Amniotic stem cell (primary cell): ENCODE results near the gene ADGRE1.

Experiments
- DNase-seq: peaks from one replicate; lab custom pipeline; 2025; lab: John Stamatoyannopoulos, UW

The ADGRE1 gene

DNA sequence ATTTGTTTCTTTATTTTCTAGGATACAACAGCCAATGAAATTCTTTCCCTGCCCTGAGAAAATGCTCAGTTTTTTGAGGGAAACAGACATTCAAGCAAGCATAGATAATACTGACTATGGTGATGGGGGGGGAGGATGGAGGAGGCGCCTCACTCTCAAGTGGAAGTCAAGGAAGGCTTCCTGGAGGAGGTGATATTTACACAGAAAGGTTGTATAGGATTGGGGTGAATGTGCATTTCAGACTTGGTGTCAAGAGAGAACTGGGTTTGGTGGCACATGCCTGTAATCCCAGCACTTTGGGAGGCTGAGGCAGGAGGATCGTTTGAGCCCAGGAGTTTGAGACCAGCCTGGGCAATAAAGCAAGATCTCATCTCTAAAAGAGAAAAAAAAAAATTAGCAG lies 12.2 kb upstream of the ADGRE1 start:
- no peak for DNase-seq

DNA sequence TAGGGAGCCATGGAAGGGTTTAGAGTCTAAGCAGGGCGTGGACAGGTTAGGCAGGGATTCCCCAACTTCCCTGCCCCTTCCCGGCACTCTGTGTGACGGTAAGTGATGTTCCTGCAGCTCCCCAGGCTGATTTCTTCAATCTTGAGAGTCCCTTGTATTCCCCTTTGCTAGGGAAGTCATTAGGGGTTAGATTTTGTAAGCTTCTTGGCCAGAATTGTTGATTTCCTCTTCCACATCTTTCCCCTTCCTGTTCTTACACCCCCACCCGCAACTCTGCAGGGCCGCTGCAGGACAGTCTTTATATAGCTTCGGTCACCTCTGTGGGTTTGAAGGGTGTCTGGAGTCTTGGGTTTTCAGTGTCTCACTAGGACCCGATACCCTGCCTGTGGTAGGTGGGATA lies 10.6 kb upstream of the ADGRE1 start:
- no peak for DNase-seq

DNA sequence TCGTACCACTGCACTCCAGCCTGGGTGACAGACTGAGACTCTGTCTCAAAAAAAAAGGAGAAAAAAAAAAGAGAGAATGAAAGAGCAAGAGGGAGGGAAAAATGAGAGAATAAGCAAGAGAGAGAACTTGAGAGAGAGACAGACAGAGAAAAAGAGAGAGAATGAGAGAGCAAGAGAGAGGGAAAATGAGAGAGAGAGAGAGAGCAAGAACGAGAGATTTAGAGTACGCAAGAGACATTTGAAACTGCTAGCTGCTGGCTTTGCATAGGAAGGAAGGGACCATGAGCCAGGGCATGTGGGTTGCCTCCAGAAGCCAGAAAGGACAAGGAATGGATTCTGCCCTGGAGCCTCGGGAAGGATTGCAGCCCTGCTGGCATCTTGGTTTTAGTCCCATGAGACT lies 9.6 kb upstream of the ADGRE1 start:
- no peak for DNase-seq

DNA sequence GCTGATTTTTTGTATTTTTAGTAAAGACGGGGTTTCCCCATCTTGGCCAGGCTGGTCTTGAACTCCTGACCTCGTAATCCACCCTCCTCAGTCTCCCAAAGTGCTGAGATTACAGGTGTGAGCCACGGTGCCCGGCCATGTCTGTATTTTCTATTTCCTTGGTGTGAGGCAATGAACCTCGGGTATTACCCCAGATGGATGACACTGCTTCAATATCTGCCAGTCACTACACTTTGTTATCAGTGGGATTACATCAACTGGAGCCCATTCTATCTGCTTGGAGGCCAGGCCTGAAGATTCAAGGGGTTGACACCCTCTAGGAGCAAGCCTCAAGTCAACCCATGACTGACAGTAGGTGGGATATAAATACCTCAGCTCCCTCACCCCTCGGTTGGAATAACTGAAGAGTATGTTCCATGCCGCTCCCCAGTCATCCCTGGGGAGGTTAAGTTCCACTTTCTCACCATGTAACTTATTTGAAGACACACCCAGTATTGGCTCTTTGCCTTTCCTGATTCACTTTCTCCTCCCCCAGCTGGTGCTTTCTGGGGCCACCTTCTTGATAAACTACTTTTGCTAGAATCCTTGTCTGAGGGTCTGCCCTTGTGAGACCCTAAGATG lies 992 bp upstream of the ADGRE1 start:
- DNase-seq = no peak

DNA sequence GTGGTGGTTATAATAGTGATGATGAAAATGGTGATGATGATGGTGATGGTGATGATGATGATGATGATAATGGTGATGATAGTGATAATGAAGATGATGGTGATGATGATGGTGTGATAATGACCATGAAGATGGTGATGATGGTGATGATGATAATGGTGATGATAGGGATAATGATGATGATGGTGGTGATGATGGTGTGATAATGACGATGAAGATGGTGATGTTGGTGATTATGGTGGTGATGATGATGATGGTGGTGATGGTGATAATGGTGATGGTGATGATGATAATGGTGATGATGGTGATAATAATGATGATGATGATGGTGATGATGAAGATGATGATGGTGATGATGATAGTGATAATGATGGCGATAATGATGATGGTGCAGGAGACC lies 1.6 kb downstream of the ADGRE1 start:
- no peak for DNase-seq

DNA sequence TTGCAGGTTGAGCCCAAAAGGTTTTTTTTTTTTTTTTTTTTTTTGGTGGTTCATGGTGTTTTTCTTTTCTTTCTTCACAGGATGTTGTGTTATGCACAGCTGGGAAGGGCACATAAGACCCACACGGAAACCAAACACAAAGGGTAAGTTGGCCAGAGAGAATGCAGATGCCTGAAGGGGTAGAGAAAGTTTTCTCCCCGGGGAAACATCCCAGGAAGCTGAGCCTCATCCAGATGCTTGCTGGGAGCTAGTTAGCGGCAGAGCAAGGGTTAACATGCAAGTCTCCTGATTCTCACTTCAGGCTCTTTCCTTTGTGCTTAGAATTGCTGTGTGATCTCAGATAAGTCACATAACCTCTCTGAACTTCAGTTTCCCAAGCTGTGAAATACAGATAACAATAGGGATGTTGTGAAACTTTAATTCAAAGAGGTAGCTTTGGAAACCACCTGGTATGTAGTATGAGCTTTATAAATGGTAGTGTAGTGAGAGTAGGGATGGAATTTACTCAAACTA lies 3.1 kb downstream of the ADGRE1 start:
- no peak for DNase-seq

DNA sequence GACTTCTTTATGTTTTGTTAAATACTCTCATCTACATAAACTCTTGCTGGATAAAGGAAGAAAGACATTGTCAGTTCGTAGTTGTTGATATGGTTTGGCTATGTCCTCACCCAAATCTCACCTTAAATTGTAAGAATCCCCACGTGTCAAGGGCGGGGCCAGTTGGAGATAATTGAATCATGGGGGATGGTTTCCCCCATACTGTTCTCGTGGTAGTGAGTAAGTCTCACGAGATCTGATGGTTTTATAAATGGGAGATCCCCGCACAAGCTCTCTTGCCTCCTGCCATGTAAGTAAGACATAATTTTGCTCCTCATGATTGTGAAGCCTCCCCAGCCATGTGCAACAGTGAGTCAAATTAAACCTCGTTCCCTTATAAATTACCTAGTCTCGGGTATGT lies 3.6 kb downstream of the ADGRE1 start:
- DNase-seq = no peak

DNA sequence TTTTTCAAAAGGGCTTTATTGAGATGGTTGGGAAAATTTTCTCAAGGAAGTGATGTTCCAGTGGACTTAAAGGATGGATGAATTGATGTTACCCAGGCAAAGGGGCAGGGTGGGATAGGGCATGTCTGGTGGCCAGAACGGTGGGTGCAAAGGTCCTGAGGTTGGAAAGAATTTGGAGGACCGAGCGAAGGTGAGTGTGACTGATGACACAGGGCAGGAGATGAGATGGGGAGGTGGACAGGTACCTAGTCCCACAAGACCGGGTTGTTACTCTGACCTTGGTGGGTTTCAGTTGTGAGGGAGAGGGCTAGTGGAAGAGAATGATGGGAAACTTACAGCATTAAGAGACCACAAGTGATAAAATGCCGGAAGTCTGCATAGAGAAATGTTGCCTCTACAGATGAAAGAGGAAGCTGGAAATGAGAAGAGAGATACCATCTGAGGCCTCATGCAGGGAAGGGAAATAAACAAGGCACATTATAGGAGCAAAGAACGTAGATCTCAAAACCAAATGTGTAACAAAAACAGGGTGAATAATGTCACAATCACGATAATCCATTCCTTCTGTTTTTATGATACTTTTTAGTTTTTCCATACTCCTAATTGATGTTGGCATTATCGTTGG lies 4.5 kb downstream of the ADGRE1 start:
- no peak for DNase-seq

DNA sequence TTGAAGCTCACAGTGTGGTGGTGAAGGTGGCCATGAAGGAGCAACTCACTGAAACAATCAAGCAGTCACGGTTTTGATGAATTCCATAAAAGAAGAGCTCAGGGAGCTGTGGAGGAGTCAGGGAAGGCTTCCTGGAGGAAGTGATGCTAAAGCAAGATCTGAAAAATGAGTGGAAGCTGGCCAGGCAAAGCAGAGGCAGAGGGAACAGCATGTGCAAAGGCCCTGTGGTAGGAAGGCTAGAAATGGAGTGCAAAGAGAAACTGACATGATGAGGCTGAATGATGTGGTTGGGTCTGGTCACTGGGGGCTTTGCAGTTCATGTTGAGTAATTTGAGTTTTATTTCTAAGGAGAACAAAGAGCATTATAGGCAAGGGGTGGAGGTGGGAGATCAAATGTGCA lies 6.9 kb downstream of the ADGRE1 start:
- no peak for DNase-seq

DNA sequence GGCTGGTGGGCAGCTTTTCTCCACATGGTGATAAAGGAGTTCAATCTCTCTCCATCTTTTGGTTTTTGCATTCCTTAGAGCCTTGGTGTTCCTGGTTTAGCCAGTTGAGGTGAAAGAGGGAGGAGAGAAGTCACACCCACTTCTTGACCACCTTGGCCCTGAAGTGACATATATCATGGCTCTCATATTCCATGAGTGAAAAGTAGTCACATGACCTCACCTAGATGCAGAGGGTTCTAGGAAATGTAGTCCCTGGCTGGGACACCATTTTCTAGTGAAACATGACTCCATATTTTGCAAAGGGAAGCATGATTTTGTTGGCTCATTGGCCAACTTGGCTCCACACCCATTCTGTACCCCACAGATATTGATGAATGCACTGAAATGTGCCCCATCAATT lies 16.1 kb downstream of the ADGRE1 start:
- DNase-seq = no peak

DNA sequence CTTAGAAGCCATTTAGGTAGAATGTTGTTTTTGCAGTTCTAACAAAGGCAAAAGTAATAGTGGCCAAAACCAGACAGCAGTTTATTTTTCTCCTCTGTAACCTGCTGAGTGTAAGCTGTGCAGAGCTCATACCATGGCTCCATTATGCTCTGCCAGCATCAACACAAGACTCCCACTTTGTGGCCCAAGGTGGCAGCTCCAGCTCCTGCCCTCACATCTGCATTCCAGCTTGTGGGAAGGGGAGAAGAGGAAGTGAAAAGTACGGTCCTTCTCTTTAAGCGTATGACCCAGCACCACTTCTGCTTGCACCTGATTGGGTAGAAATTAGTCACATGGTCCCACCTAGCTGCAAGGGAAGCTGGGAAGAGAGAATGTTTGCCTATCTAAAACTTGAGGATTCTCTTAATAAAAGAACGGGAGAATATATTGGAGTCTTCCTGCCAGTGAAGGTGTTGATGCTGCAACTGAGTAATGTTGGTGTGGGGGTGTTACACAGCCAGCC lies 19.2 kb downstream of the ADGRE1 start:
- DNase-seq = no peak

DNA sequence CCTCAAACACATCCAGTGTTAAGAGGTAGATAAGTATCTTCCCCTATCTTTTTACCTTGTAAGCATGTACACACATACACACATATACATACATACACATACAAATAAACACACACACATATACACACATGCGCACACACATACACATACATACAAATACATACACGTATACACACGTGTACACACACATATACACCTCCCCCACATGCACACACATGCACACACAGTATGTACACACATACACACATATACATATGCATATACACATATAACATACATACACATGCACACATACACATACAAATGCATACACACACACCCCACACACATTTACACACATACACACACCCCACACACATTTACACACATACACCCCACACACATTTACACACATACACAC lies 24.1 kb downstream of the ADGRE1 start:
- DNase-seq = no peak

DNA sequence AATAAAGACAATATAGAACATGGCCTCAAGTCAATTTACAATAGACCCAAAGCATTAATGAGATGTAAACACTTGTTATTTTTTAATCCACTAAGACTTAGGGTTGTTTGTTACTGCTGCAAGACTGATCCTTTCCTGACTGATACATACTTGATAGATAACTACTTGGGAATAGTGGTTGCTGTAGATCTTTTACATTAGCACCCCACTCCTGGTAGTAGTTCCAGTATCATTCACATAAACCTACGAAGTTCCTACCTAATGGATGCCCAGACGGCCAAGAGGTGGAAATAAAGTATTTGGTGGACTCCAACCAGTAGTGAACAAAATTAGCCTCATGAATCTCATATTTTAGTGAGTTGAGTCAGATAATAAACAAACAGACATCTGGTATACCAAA lies 26.9 kb downstream of the ADGRE1 start:
- no peak for DNase-seq

DNA sequence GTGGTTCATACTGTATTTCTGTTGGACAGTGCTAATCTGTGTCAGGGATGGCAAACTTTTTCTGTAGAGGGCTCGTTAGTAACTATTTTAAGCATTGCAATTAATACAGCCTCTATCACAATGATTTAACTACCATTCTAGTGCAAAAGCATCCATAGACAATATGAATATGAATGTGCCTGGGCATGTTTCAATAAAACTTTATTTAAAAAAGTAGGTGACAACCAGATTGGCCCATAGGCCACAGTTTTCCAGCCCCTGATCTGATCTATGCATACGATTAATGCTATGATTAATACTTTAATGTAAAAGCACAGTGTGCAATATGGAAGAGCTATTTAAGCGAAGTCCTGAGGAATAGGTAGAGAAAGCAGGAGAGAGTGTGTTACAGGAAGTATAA lies 29.6 kb downstream of the ADGRE1 start:
- no peak for DNase-seq

DNA sequence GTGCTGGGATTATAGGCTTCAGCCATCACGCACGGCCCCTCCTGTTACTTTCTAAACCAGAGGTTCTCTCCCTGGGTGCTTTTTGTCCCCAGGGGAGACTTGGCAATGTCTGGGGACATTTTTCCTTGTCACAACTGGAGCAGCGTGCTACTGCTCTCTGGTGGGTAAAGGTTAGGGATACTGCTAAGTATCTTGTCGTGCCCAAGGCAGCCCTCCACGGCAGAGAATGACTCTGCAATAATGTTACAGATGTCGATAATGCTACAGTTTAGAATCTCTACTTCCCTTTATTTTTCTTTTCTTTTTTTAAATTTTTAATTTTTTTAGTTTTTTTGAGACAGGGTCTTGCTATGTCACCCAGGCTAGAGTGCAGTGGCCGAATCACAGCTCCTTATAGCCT lies 38.0 kb downstream of the ADGRE1 start:
- no peak for DNase-seq

DNA sequence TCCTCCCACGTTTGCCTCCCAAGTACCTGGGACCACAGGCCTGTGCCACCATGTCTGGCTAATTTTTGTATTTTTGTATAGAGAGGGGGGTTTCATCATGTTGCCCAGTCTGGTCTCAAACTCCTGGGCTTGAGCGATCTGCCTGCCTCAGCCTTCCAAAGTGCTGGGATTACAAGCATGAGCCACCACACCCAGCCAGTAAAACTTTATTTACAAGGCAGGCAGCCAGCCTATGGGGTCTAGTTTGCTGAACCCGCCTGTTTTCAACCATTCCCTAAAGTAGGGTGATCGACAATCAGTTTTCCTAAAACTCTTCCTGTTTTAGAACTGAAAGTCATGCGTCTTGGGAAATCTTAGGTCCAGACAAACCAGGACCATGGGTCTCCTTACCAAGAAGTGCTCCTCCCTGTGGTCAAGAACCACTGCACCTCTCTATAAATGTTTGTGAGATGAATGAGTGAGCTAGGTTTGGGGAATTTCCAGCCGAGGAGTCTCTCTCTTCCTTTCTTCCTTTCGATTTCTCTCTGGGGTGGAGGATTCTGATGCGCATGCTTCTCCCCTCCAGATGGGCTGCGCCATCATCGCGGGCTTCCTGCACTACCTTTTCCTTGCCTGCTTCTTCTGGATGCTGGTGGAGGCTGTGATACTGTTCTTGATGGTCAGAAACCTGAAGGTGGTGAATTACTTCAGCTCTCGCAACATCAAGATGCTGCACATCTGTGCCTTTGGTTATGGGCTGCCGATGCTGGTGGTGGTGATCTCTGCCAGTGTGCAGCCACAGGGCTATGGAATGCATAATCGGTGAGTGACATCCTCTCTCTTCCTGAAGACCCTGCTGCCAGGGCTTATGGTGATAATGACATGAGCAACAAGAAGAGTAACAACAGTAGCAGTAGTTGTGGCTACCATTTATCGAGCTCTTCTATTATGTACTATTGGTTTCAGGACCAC lies 38.7 kb downstream of the ADGRE1 start:
- no peak for DNase-seq

DNA sequence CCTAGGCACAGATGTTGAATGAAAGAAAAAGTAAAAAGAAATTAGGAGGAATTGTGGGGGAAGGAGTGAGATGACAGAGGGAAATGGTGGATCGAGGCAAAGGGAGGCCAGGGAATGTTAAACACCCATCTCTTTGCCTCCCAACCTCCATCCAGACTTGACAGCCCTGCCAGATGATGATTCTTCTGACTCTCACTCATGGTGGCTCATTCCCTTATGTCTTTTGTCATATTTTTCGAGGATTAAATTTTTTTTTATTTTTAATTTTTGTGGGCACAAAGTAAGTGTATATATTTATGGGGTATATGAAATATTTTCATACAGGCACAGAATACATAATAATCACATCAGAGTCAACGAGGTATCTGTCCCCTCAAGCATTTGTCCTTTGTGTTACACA lies 42.8 kb downstream of the ADGRE1 start:
- DNase-seq = no peak

DNA sequence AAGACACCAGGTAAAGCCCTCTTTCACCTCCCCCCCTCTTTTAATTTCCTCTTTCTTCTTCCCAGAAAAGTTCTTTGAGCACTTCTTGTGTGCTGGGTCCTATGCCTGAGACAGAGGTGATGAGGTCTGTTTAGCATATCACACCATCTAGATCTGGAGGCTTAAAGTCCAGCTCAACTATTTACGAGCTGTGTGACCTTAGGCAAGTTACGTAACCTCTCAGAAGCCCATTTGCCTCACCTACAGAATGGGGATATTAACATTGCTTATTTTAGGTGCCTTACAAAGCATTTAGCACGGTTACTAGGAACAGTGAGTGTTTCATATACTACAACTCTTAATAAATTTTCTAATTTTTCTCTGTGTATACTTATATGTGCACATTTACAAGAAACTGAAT lies 47.7 kb downstream of the ADGRE1 start:
- DNase-seq = no peak

DNA sequence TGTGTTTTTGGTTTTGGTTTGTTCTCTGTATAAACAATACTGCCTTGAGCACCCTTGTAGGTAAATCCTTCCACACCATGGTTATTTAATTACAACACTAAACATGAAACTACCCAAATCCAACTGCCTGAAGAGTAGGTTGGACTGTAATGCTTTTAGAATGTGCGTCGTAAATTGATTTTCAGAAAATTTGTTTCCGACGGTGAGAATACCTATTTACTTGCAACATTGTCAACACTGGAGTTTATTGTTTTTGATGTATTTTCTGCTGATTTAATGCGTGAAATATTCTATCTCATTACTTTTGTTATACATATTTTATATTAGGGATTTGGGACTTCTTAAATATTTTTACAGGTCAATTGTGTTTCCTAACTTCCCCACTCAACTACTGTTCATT lies 48.2 kb downstream of the ADGRE1 start:
- DNase-seq = no peak

DNA sequence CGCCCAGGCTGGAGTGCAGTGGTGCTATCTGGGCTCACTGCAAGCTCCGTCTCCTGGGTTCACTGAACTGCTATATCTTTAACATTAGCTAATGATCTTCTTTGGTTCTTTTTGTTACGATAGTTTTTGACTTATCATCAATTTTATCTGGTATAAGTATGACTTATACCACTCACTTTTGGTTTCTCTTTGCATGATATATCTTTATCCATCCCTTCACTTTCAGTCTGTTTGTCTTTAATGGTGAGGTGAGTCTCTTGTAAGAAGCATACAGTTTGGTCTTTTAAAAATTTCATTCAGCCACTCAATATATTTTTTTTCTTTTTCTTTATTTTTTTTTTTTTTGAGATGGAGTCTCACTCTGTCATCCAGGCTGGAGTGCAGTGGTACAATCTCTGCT lies 58.4 kb downstream of the ADGRE1 start:
- no peak for DNase-seq

DNA sequence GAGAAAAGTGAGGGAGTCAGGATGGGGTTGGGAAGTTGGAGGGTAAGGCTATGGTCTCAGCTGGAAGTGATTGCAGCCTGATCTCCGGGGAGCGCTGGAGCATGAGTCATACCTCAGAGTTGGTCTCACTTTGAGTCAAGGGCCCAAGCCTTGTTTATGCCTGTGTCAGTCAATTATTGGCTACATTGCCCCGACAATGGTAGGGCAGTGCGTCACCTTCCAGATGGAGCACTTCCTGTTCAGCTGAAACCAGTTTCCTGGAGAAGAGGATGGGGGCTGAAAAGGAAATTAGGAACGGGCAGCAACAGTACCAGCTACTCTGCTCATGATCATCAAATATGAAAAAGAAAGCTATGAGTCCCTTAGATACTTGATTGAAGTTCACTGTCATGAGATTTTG lies 60.4 kb downstream of the ADGRE1 start:
- DNase-seq = no peak

DNA sequence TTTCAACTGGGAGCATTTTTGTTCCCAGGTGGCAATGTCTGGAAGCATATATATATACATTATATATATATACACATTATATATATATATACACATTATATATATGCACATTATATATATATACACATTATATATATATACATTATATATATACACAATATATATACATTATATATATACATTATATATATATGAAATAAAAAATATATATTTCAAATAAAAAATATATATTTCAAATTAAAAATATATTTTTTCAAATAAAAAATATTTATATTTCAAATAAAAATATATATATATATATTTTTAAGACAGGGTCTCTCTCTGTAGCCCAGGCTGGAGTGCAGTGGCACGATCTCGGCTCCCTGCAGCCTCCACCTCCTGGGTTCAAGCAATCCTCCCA lies 61.5 kb downstream of the ADGRE1 start:
- DNase-seq = no peak

DNA sequence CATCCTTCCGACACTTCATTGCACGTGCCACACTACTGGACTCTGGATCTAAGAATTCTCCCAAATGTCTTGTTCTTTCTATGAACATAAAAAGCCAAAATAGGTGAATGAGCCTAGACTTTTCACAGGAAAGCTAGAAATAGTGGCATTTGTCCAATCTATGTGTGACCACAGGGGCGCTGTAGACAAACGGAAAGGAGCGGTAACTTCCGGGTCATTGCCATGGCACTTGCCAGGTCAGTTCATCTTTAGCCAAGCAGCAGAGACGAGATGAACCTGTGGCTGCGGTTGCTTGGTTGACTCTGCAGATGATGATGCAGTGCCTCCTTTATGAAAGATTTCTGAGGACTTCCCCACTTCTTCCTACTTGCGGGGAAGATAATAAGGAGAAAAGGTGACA lies 65.6 kb downstream of the ADGRE1 start:
- no peak for DNase-seq
